Transverse colon (tissue), 4 donors: ENCODE data around the gene PTPRO. TPM values are rescaled to one million over a fixed set of nuclear protein-coding genes. Genes with fewer than 3 reads are reported as not detected.

Experiments used
- DNase-seq: peaks from one replicate; pipeline ENCODE4 v3.0.0-alpha.2; 2019
- H3K27ac ChIP-seq, 4 donors: fragments of 200-600 bp; sonication (generic); 2 replicates each; pipeline ENCODE4 v1.5.1; 2016 to 2018; ENCODE audit warnings: inconsistent platforms in 4 of 4
- H3K27me3 ChIP-seq: fragments of 200-600 bp; sonication (generic); 2 replicates; pipeline ENCODE4 v1.5.1; 2017; ENCODE audit warnings: inconsistent platforms
- H3K36me3 ChIP-seq, 4 donors: fragments of 200-600 bp; sonication (generic); 2 replicates each; pipeline ENCODE4 v1.5.1; 2017 to 2019; ENCODE audit warnings: inconsistent platforms in 4 of 4
- H3K4me1 ChIP-seq, 4 donors: fragments of 200-600 bp; sonication (generic); 2 replicates each; pipeline ENCODE4 v1.5.1; 2017 to 2020; ENCODE audit warnings: inconsistent platforms in 4 of 4
- H3K4me3 ChIP-seq, 4 donors: fragments of 200-600 bp; sonication (generic); 1 replicate in 1 of 4; 2 replicates in 3 of 4; pipeline versions ENCODE4 v1.5.1 to v1.6.1; 2017 to 2019; ENCODE audit warnings: inconsistent platforms in 4 of 4
- H3K9me3 ChIP-seq, 2 donors: fragments of 200-600 bp; sonication (generic); 2 replicates each; pipeline ENCODE4 v1.5.1; 2017 to 2019; ENCODE audit warnings: inconsistent platforms in 2 of 2
- EP300 ChIP-seq: sonication (generic); formaldehyde crosslinking; IDR thresholded peaks from one replicate; pipeline ENCODE4 v1.6.1; 2017; ENCODE audit warnings: antibody characterized with exemption, low read depth
- POLR2A ChIP-seq: fragments of 450-650 bp; IDR thresholded peaks from one replicate; pipeline ENCODE4 v1.6.1; 2016; ENCODE audit warnings: antibody characterized with exemption, mild to moderate bottlenecking, moderate library complexity
- POLR2AphosphoS5 ChIP-seq, 3 donors: sonication (generic); formaldehyde crosslinking; IDR thresholded peaks; one replicate each; pipeline ENCODE4 v1.6.1; 2016; ENCODE audit warnings: antibody characterized with exemption in 3 of 3
- WGBS, 2 donors: methylation state at CpG; one replicate each; pipeline ENCODE4 v1.1.5; 2018; ENCODE audit warnings: low coverage in 1 of 2; 5-methylcytosine and 5-hydroxymethylcytosine counted together
- in situ Hi-C, 4 donors: fragments of 200-750 bp; cut with MboI; loops; one replicate each; pipeline versions ENCODE4 v1.15.0 to v1.15.1; 2017; ENCODE audit warnings: low sequenced_read_pairs in 3 of 4, low pct_ligation_motif_present in 1 of 4, low pct_unique_long_range_greater_than_20kb in 1 of 4
- intact Hi-C: fragments of 100-400 bp; cut with DNase I; formaldehyde crosslinking; loops from one replicate; pipeline ENCODE4 v1.15.1; 2023; ENCODE audit warnings: low total_unique reads
- total RNA-seq, 4 donors: library from RNA; depleted of rRNA; stranded (reverse); fragments of >200 nt; gene quantifications; one replicate each; pipeline ENCODE4 v1.1.0, GENCODE V29; 2016
- TF ChIP-seq, protein P1 (sequence below), 5 experiments: fragments of 200-600 bp in 3 of 5; fragments of 450-650 bp in 2 of 5; sonication (generic) in 3 of 5; IDR thresholded peaks; 1 replicate in 2 of 5; 2 replicates in 3 of 5; pipeline ENCODE4 v1.5.1; 2016 to 2017; ENCODE audit warnings: antibody characterized with exemption in 5 of 5, inconsistent platforms in 3 of 5, mild to moderate bottlenecking in 2 of 5, moderate library complexity in 1 of 5

Gene PTPRO
- total RNA-seq, 4 donors from 2014 or later, result 0.75 to 7.9 (median 5.5) TPM

DNA sequence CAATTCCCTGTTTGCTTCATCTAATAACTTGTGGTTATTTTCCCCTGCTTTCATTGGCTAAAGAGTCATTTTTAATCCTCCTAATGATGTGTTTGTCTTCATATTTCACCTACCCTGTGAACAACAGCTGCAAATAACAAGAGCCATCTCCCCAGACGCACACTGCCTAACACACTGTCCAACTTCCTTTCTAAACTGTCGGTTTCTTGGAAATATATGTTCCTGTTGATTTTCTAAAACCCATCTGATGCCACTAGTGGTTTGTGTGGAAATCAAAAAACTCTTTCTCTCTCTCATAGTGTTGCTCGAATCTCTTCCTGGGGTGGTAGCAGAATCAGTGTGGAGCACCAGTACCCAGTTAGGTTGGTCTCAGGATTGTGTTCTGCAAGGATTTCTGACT lies 240.0 kb downstream of the PTPRO start:
- Histone ChIP-seq H3K36me3 (no peaks in the 10 kb centered on the region), H3K27me3 (no peaks in the 10 kb centered on the region), H3K27ac (peak overlapping the region in 2 of 4 donors; percentile 18 to 58), H3K4me3 (no peak overlapping the region), H3K9me3 (no peaks in the 10 kb centered on the region), H3K4me1 (peaks cover 0 to 20% (median 3%) of the 10 kb centered on the region in 4 donors)
- DNase-seq, result no peak
- TF ChIP-seq EP300 (no peak), POLR2A (no peak), POLR2AphosphoS5 (IDR thresholded peaks at IDR 0.05) (no peak)
- TF ChIP-seq, protein P1, sequence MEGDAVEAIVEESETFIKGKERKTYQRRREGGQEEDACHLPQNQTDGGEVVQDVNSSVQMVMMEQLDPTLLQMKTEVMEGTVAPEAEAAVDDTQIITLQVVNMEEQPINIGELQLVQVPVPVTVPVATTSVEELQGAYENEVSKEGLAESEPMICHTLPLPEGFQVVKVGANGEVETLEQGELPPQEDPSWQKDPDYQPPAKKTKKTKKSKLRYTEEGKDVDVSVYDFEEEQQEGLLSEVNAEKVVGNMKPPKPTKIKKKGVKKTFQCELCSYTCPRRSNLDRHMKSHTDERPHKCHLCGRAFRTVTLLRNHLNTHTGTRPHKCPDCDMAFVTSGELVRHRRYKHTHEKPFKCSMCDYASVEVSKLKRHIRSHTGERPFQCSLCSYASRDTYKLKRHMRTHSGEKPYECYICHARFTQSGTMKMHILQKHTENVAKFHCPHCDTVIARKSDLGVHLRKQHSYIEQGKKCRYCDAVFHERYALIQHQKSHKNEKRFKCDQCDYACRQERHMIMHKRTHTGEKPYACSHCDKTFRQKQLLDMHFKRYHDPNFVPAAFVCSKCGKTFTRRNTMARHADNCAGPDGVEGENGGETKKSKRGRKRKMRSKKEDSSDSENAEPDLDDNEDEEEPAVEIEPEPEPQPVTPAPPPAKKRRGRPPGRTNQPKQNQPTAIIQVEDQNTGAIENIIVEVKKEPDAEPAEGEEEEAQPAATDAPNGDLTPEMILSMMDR (IDR thresholded peaks at IDR 0.05), result no peak
- intact Hi-C loops (loop anchor here (5.0 kb wide), 1 partner anchor 865 kb away; no protein-coding TSS in a partner anchor), in situ Hi-C loops (no loop called here)
- WGBS, 2 donors, result 47 to 62% methylated on average over 3 of the region's 3 CpGs

DNA sequence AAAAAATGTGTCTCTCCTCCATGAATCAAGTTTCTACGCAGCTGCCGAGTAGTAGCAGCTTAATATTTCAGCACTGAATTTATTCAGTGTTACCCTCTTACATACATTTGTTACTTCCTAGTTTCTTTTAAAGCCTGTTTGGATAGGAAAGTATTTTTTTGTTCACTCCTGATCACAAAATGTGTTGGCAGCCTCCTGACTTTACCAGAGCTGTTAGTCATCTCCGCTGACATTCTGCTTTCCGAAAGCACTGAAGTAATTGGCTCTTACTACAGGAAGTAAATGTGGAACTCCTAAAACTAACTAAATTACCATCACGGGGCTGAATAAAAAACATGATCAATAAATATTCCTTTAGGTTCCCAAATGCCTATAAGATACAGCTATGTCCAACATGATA lies 241.4 kb downstream of the PTPRO start:
- WGBS, 2 donors, result 27 to 33% methylated on average over 5 of the region's 5 CpGs
- Histone ChIP-seq H3K4me3 (peak overlapping the region in 1 of 4 donors; percentile 21), H3K27ac (peak overlapping the region; percentile 18 to 58 (median 28))

DNA sequence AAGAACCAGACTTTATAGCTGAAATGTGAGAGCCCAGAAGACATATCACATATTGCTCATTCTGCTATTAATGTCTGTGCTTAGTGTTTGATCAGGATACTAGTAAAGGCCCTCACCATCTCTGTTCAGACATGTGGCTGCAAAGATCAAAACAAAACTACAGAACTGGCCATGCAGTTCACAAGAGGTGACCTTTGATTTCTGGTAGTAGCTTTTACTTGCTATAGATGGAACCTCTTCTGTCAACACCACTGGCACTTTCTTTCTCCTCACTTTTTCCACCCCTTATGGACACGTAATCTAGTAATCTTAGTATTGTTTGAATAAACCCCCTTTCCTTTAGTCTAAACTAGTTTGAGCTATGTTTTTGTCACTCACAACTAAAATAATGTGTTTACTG lies 252.0 kb downstream of the PTPRO start:
- Histone ChIP-seq H3K27me3 (no peaks in the 10 kb centered on the region), H3K9me3 (no peaks in the 10 kb centered on the region), H3K36me3 (no peaks in the 10 kb centered on the region), H3K27ac (no peak overlapping the region), H3K4me1 (peaks cover 0 to 21% (median 10%) of the 10 kb centered on the region in 4 donors), H3K4me3 (no peak overlapping the region)
- intact Hi-C loops, result no loop called here
- no peak for DNase-seq
- in situ Hi-C loops, result no loop called here
- TF ChIP-seq, protein P1 (IDR thresholded peaks at IDR 0.05), result no peak
- no peak for TF ChIP-seq EP300
- TF ChIP-seq POLR2A, result no peak
- no peak for TF ChIP-seq POLR2AphosphoS5 (IDR thresholded peaks at IDR 0.05)
- 86 to 91% methylated on average over 1 of the region's 1 CpG for WGBS, 2 donors

More for the DNA sequence above, 241.4 kb downstream of the PTPRO start:
- intact Hi-C loops (loop anchor here (5.0 kb wide), 1 partner anchor 864 kb away; no protein-coding TSS in a partner anchor), in situ Hi-C loops (no loop called here)
- no peak for DNase-seq
- Histone ChIP-seq H3K36me3 (no peaks in the 10 kb centered on the region), H3K4me1 (peaks cover 0 to 20% (median 3%) of the 10 kb centered on the region in 4 donors), H3K9me3 (no peaks in the 10 kb centered on the region), H3K27me3 (no peaks in the 10 kb centered on the region)
- TF ChIP-seq, protein P1 (IDR thresholded peaks at IDR 0.05), result no peak
- TF ChIP-seq EP300, result no peak
- TF ChIP-seq POLR2AphosphoS5 (IDR thresholded peaks at IDR 0.05), result peak in 1 of 3 donors; percentile 10

DNA sequence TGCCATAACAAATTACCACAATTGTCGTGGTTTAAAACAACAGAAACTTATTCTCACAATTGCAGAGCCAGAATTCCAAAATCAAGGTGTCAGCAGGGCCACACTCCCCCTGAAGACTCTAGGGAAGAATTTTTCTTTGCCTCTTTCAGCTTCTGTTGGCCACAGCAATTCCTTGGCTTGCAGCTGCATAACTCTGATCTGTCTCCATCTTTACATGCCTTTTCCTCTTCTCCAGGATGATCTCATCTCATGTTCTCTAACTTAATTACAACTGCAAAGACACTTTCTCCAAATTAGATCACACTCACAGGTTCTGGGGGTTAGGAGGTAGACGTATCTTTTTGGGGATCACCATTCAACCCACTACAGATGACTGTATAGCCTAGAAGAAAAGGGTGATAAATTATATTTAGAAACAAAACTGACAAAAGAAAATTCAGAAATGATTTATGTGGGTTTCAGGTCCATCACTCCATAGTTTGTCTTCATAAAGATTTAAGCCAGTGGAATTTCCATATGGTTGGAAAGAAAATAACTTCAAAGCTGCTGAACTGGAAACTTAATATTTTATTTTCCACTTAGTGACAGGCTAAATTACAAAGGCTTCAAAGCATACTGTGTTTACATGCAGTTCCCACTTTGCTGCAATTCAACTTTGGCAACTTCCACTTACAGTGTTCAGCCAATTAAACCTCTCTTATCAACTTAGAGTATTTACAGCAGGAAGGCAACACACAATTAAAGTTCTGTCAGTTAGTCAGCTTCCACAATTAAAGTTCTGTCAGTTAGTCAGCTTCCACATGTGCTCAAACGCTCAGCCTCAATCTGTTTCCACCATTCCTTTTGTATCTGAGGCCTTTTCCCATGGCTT lies 253.6 kb downstream of the PTPRO start:
- peak overlapping the region; percentile 7 to 62 (median 24) for H3K27ac ChIP-seq
- TF ChIP-seq, protein P1 (IDR thresholded peaks at IDR 0.05), result no peak
- no peak for TF ChIP-seq POLR2AphosphoS5 (IDR thresholded peaks at IDR 0.05)
- H3K27me3 ChIP-seq, result no peaks in the 10 kb centered on the region
- H3K9me3 ChIP-seq, result no peaks in the 10 kb centered on the region
- no peak for DNase-seq
- in situ Hi-C loops, result no loop called here
- H3K36me3 ChIP-seq, result no peaks in the 10 kb centered on the region
- intact Hi-C loops, result no loop called here
- WGBS, 2 donors, result 42 to 52% methylated on average over 3 of the region's 3 CpGs
- no peak overlapping the region for H3K4me3 ChIP-seq
- H3K4me1 ChIP-seq, result peaks cover 0 to 24% (median 15%) of the 10 kb centered on the region in 4 donors
